SW 1271 (cell line): ENCODE measurements around the gene VIT.
"Not testable (repeated sequence)": the region's sequence is repeated elsewhere in the genome, so short reads cannot be mapped to it uniquely, and the experiment has no call there.

Experiments used
- DNase-seq, 2 experiments: peaks; one replicate each; lab custom pipeline; 2025; lab: John Stamatoyannopoulos, UW

The VIT gene

DNA sequence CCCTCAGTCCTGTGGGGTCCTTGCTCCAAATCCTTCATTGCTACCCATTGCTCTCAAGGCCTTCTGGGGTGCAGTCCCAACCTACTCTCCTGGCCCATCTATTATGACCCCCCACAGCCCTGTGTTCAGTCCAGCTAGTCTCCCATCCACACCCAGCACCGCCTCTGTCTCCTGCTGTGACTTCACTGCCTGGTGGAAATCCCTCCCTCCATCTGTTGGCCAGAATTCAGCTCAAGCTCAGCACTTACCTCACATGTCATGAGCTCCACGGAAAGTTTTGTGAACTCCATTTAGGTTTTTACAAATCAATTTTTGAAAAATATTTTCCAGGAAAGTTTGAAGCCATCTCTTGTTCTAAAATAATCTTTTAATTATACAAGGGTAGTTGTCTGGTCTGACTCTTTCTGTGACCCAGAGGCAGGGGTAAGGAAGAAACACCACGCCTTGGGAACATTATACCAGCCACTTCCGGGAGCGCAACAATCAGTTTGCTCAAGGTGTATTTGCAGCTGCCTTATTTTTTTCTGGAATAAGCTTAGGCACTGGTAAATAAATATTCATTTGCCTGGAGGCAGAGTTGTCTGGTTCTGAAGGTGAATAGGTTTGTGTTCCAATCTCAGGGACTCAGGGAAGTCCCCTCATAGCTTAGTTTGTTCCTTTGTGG is 110.8 kb downstream of the VIT start:
- DNase-seq: no peak

DNA sequence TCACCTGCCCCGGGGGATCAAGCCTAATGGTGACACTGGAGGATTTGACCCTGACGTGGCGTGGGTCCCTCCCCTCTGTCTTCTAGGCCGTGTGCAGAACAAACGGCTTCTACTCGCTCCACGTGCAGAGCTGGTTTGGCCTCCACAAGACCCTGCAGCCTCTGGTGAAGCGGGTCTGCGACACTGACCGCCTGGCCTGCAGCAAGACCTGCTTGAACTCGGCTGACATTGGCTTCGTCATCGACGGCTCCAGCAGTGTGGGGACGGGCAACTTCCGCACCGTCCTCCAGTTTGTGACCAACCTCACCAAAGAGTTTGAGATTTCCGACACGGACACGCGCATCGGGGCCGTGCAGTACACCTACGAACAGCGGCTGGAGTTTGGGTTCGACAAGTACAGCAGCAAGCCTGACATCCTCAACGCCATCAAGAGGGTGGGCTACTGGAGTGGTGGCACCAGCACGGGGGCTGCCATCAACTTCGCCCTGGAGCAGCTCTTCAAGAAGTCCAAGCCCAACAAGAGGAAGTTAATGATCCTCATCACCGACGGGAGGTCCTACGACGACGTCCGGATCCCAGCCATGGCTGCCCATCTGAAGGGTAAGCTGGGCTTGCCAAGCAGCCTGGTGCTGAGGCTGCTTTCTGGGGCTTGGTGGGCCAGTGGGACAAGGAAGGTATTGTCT is 112.0 kb downstream of the VIT start:
- no peak for DNase-seq

DNA sequence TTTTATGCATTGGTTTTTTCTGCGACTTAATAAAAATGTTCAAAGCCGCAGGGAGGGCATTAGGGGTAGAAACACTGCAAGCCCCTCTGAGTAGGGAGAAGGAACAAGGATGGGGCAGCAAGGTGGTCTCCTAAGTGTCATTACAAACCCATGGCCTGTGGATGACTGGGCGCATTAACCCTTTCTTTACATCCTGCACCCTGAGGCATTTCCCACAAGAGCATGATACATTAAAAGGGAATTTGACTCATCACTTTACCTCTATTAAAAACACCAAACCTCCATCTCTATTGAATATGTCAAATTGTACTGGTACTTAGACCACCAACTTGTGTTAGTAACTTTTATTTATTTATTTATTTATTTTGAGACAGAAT is 112.5 kb downstream of the VIT start:
- no peak for DNase-seq

DNA sequence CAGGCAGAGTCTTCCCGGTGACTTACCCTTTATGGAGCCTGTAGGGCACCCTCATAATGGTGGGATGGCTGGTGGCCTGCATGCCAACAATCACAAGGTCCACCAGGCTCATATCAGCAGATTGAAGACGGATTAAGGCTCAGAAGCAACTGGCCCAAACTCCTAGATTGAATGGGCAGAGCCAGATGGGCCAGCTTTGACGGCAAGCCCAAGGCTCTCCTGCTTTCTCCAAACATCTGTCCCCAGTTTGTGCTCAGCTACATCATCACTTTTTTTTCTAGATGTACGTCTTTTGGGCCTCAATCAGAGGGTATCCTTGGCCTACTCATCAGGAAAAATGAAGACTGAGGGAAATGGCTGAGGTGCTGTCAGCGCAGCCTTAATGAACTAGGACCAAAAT is 114.6 kb downstream of the VIT start:
- DNase-seq: no peak

DNA sequence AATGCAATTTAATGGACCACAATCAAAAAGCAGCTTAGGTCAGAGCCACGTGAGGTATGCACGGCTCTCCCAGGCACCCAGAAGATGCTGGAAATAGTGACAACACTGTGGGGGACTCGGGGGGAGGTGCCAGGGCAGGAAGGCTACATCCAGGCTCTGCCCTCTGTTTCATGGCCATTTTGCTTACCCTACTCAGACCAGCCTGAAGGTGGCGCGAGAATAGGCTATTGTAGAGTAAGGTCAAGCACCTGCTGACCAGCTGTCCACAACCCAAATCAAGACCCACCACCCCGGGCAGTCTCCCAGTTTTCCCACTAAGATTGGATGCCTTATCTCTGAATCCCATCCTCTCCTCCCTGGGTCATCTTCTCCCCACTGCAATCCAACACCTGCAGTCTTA is 115.7 kb downstream of the VIT start:
- peak in 1 of 2 experiments; percentile 23 for DNase-seq

DNA sequence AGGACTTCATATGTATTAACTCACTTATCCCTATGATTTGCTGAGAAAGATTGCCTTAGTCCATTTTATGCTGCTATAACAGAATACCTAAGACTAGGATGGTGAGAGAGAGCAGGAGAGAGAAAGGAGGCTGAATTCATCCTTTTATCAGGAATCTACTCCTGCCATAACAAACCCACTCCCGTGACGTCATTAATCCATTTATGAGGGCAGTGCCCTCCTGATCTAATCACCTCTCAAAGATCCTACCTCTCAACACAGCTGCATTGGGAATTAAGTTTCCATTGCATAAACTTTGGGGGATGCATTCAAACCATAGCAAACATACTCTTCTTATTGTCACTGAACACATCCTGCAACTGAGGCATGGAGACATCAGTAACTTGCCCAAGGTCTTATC is 122.0 kb downstream of the VIT start:
- DNase-seq: no peak

DNA sequence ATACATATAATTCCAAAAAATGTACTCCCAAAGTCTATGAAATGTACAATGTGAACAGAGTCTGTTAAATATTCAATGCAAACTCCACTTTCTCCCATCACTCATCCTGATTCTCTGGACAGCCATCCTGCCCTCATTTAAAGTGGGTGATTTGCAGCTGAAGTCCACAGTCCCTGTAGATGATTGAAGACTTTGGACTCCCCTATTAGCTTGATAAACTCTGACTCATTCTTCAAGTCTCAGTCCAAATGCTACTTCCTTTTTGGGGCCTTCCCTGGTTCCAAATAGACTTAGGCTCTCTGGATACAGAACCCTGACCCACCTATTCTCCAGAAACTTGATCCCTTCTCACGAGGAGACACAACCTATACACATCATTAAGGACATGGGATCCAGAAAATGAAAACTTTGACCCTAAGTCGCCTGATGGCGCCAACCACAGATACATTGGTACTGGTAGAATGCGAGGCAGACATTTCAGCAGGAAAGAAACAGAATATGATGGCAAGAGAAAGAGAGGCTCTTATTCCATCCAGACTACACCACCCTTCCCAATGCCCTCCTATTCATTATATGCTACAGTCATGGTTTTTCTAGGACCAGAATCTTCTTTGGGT is 122.7 kb downstream of the VIT start:
- DNase-seq: no peak

DNA sequence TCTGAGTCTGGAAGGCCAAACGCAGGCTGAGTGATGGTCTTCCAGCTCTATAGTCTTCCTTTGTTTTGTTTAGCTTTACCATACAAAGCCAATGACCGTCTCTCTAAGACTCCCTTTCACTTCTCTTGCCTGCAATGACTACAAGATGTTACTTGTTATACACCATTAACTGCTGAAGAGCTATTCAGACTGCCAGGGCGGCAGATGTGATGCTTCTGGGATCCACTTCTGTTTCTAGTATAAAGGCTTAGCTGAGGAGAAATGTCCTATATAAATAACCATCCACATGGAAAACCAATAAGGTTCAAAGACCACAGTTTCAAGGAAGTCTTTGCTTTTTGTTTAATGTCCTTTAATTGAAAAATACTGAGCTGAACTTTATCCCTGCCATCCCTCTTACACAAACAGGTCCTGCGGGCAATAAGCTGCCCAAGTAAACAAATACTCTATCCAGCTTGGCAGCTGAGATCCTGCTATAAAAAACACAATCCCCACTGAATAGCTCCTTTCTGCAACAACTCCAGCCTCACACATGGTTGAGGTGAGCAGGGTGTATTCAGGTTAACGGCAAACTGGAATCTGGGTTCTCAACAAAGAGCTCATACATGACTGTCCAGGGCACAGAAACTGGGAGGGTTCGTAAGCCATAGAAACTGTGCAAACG is 124.6 kb downstream of the VIT start:
- DNase-seq: no peak

DNA sequence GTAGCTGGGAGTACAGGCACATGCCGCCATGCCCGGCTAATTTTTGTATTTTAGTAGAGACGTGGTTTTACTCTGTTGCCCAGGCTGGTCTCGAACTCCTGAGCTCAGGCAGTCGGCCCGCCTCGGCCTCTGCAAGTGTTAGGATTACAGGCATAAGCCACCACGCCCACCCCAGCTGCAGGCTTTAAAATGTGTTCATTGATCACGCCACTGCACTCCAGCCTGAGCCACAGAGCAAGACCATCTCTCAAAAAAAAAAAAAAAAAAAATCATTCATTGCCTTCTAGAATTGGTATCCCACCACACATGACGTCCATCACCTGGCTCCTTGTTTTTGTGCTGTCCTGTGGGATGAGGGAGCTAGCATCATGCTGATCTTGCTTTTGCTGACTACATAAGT is 127.4 kb downstream of the VIT start:
- DNase-seq: no peak

DNA sequence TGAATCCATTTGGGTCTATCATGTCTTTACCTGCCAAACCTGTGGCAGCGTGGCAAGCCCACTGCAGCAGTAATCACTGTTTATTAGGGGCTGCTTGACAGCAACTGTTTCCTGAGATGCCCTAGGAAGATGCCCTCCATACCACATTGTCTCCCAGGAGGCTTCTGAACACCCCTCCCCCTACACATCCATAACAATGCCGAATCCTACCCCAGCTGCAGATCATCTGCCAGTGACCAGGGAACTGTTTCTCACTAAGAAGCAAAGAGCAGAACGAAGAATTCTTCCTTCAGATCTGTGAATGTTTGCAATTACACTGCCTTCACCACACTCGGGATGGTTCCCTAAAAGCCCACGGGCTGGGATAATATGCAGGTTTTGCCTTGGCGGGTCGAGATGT is 127.8 kb downstream of the VIT start:
- no peak for DNase-seq

DNA sequence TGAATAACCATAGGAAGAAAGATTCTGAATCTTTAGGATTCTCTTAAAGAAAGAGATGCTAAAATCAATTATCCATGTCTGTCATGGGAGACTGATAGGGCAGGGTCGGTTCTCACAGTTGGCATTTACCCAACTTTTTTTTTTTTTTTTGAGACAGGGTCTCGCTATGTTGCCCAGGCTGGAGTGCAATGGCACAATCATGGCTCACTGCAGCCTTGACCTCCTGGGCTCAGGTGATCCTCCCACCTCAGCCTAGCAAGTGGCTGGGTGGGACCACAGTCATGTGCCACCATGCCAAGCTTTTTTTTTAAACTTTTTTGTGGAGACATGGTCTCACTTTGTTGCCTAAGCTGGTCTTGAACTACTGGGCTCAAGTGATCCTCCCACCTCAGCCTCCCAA is 128.2 kb downstream of the VIT start:
- DNase-seq: not testable (repeated sequence)

DNA sequence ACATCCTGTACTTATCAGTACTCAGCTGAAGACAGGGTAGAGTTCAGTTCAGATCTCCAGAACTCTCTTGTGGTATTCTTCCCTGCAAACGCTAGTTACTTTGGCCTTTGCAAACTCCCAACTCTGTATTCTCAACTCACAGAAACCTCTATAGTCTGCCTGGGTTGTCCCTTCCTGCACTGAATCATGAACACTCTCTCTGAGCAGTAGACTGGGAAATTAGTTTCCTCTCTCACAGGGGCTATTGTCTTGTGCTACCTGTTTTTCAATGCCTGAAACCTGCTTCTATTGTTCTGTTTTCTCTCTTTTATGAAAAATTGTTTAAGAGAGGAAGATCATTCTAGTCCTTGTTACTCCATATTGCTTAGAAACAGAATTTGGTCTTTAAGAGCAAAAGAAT is 134.7 kb downstream of the VIT start:
- DNase-seq: no peak

DNA sequence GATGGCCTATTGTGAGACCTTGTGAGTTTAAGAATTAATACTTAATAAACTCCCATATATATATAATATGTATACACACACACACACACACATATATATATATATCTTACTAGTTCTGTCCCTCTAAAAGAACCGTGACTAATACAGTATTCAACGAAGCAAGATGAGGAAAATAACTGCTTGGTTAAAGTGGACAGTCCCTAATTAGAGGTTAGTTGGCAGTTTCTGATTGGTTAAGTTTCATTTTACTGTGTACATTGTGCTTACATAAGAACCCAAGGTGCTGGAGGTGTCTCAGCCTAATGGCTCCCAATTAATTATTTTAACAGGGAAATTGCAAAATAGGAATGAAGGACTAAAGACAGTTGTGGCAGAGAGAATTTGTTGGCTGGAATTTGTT is 137.7 kb downstream of the VIT start:
- DNase-seq: no peak

DNA sequence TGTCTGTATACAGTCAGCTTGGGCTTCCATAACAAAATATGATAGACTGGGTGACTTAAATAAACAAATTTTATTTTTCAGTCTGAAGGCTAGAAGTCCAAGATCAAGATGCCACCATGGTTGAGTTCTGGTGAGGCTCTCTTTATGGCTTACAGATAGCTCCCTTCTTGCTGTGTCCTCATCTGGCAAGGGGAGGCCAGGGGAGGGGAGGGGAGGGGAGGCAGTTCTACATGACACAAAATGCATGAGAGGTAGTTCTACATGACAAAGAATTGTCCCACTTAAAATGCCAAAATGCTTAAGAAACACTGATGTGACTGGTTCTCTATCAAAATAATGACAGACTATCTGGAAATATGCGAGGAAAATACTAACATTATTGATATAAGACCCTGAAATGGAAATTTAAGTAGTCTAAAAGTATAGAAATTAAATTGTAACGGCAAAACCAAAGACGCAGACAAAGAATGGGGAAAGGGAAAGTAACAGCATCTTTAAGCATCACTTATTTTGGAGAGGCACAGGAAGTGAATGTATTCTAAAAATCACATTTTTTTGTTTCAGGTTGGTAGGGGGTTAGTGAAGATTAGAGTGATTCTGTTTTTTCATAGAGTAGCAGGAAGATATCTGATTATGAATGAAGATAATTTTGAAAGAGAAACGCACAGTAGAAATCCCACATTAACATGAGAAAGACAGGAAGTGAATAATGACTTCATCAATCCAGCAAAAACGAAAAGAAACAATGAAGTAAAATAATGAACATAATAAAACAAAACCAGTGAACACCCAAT is 138.4 kb downstream of the VIT start:
- no peak for DNase-seq

DNA sequence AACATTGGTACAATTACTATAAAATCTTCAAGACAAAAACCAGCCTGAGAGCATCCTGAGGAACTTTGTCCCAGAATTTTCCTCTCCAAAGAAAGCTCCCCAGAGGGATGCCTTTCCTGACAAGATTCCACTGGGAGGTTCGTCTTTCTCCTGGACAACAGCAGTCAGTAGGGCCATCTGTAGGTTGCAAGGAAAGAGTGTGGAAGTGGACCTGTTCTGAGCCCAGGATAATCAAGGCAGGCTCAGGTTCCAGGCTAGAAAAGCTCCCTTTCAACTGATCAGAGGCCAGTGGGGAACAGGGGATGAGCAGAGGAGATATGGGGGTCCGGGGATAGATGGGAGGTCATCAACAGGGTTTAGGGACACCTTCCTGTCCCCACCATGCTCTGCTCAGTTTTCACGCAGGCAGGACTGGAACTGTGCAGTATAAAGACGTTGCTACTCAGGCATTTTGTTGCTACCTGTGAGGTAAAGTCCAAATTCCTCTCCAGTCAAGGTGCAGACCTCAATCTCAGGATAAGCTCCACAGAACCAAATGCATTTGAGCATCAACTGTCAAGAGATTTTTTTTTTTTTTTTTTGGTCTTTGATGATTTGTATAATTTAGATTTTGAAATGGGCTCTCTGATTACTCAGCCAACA is 143.6 kb downstream of the VIT start:
- no peak for DNase-seq

DNA sequence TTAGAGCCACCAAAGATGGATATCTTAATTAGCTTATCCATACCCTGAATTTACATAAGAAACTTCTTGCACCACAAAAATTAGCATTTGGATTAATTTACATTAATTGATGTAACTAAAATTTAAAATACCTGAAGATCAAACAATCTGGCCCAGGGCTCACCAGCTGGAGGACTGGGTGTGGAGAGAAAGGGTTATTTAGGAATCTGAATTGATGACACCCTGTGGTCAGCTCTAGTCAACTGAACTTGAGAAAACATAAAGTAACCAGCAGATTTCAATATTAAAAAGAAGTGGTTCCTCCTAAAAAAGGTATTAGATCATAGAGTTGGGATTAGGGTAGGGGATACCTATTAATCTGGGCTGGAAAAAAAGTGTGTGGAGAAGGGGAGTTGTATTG is 147.3 kb downstream of the VIT start:
- no peak for DNase-seq

DNA sequence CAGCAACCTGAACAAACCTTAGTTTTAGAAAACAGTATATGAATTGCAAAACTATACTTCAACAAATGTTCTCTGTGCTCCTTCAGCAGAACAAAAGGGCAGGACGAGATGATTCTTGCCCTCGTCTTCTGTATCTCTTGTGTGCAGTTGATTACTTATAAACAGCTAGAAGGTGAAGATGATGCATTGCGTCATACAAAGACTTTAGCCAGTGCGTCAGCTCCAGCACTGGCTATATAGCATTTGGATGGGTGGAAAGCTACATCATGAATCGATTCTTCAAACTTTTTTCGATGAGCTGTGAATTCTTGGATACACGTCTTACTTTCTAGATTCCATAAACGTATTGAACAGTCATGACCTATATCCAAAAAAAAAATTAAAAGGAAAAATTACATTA is 152.8 kb downstream of the VIT start:
- DNase-seq: no peak

DNA sequence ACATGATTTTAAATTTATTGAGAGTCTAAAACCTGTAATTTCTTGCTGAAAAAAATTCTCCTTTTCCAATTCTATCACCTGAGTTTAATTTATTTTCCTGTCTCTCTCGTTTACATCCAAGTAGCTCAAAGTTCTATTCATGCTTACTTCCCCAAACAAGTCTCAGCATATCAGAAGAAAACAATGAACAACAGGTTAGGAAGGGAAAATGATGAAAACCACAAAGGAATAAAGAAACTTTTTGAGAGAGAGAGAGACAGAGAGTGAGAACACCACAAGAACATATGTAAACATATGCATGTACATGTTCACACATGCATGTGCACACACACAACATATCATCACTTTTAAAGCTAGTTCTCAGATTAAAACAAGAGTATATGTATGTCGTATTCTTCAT is 157.7 kb downstream of the VIT start:
- no peak for DNase-seq

DNA sequence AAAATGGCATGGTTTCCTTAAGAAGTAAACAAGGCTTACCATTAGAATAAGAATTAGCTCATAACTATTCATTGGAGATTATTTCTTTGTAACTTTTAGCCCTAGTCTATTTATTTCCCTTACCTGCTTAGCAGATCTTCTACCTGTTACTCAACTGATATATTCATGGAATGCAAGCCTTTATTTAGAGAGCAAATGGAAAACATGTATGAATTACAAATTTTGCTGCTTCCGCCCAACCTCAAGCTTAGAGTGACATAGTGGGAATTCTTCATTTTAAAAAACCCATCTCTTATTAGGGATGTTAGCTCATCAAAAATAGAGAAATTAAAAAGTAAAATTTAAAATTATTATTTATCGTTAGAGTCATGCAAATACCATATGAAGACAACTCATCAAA is 158.9 kb downstream of the VIT start:
- no peak for DNase-seq

DNA sequence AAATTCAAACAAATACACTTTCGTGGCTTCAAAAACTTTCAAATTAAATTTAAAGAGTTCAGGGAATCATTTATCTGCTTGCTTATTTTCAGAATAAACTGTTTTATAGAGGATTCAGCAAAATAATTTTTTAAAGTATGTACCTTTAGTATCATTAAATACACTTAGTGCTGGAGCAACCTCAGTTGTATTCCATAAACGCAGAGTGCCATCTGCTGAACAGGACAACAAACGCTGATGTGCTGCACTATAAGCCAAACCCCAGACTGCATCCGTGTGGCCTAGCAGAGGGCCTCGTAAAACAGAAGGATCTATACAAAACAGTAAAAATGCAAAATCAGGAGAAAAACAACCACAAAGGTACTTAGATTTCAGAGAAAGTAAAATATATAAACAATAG is 161.2 kb downstream of the VIT start:
- DNase-seq: no peak

DNA sequence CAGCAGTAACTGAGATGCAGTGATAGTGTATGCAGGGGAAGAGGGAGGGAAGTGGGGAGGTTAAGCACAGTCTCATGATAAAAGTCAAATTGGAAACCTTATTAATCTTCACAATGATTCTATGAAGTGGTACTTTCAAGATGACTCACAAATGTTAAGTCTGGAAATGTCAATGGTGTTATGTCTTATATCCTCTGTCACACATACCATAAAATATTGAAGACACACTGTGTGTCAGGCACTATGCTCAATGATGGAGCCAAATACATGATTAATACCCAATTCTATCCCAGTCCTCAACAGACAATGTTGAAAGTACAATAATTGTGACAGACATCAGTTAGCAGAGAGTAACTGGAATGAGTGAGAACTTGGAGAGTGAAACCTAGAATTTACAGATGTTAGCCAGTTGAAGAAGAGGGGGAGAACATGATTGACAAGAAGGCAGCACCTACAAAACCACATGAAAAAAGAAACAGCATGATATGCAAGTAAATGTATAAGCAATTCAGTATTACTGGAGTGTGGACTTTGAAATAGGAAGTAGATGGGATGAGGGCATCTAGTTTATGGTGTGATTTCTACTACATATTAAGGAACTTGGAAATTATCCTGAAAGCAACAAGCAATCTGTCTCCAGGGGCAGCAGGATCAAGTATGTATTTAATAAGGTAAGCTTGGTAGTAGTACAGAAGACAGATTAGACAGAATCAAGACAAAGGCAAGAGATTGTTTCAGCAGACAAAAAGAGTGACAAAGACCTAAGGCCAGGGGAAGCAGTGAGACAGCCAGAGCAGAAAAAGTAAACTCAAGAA is 162.3 kb downstream of the VIT start:
- no peak for DNase-seq
